ENCODE measurements around the gene DCTPP1. TPM values are rescaled to one million over a fixed set of nuclear protein-coding genes. Genes with fewer than 3 reads are reported as not detected.
"Not testable (repeated sequence)": the region's sequence is repeated elsewhere in the genome, so short reads cannot be mapped to it uniquely, and the experiment has no call there.

DCTPP1 gene
- 10 to 100 TPM; 15.2 to 20.1 TPM for total RNA-seq
- long read RNA-seq, donor 1, transcript DCTPP1-201 (3 exons, 1,222 nt): major isoform, 12 of 16 reads
- long read RNA-seq, donor 1, partial matches to known transcripts: 0 of 16 reads
- long read RNA-seq, donor 1, other reads (novel, unspliced or antisense): 3 of 16 reads
- long read RNA-seq, donor 2, transcript DCTPP1-201 (3 exons, 1,222 nt): major isoform, 71 of 74 reads
- long read RNA-seq, donor 2, partial matches to known transcripts: 0 of 74 reads
- long read RNA-seq, donor 2, other reads (novel, unspliced or antisense): 3 of 74 reads

- intact Hi-C loops (cut with DNase I): no loop called here
- DNase-seq (ENCODE audit: low spot score): peak; percentile 97
These were observed at the start of gene DCTPP1 for GRCh38 chr16:30429678-30430427. TSS of gene DCTPP1 (minus strand) at chr16:30430030. CDS start at chr16:30429980, 50 bp downstream.

GRCh38 chr16:30478766-30479478 lies 49.1 kb upstream of the DCTPP1 start:
- no peak for DNase-seq (ENCODE audit: low spot score)
- intact Hi-C loops (cut with DNase I): no loop called here

DNA sequence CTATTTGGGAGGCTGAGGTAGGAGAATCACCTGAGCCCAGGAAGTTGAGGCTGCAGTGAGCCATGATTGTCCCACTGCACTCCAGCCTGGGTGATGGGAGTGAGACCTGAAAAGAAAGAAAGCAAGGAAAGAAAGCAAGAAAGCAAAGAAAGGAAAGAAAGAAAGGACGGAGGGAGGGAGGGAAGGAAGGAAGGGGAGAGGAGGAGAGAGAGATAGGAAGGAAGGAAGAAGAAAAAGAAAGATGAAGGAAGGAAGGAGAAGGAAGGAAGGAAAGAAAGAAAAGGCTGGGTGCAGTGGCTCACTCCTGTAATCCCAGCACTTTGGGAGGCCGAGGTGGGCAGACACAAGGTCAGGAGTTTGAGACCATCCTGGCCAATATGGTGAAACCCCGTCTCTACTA lies 47.9 kb upstream of the DCTPP1 start:
- intact Hi-C loops (cut with DNase I); DNase-seq (ENCODE audit: low spot score): not testable (repeated sequence)

GRCh38 chr16:30476991-30477390 lies 47.2 kb upstream of the DCTPP1 start:
- intact Hi-C loops (cut with DNase I): no loop called here

DNA sequence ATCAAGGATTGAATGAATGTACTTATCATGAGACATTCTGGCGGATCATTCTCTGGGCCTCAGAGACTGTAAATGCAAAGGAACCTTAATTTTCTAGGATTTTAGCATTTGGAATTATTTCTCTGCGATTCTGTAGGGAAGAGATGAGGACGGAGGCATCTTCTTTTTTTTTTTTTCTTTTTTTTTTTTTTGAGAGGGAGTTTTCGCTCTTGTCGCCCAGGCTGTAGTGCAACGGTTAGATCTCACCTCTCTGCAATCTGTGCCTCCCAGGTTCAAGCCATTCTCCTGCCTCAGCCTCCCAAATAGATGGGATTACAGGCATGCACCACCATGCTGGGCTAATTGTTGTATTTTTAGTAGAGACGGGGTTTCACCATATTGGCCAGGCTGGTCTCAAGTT lies 44.9 kb upstream of the DCTPP1 start:
- intact Hi-C loops (cut with DNase I): no loop called here

More at GRCh38 chr16:30476991-30477390, 47.2 kb upstream of the DCTPP1 start:
- DNase-seq (ENCODE audit: low spot score): no peak

GRCh38 chr16:30474074-30474452 lies 44.2 kb upstream of the DCTPP1 start:
- no peak for DNase-seq (ENCODE audit: low spot score)
- intact Hi-C loops (cut with DNase I): no loop called here

More for the DNA sequence above, 44.9 kb upstream of the DCTPP1 start:
- DNase-seq (ENCODE audit: low spot score): no peak

DNA sequence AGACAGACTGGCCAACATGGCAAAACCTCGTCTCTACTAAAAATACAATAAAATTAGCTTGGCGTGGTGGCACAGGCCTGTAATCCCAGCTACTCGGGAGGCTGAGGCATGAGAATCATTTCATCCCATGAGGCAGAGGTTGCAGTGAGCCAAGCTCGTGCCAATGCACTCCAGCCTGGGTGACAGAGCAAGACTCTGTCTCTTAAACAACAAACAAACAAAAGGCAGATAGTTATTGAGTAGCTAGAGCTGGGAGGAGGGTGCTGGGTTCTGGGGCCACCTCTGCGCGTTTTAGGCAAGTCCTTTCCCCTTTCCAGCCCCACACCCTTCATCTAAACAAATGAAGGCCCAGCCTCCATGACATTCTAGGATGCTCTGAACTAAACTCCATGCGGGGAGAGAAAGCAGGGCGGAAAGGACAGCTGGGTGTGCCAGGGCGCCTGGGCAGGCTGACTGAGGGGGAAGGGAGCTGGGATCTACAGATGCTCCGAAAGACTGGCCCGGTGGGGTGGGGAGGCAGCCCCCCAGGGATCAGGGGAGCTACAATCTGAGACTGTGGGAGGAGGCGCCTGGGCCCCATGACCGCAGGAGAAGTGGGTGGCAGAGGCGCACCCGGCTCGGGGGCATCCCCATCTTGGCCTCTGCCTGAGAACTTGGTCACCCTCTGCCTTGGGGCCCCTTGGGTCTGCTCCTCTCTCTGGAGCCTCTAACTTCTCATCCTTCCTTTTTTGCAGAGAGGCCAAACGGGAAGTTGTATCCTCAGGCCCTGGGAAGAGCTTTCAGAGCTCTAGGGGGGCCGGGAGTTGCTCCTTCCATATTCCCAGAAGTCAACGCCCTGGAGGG lies 43.6 kb upstream of the DCTPP1 start:
- intact Hi-C loops (cut with DNase I): no loop called here
- DNase-seq (ENCODE audit: low spot score): no peak

DNA sequence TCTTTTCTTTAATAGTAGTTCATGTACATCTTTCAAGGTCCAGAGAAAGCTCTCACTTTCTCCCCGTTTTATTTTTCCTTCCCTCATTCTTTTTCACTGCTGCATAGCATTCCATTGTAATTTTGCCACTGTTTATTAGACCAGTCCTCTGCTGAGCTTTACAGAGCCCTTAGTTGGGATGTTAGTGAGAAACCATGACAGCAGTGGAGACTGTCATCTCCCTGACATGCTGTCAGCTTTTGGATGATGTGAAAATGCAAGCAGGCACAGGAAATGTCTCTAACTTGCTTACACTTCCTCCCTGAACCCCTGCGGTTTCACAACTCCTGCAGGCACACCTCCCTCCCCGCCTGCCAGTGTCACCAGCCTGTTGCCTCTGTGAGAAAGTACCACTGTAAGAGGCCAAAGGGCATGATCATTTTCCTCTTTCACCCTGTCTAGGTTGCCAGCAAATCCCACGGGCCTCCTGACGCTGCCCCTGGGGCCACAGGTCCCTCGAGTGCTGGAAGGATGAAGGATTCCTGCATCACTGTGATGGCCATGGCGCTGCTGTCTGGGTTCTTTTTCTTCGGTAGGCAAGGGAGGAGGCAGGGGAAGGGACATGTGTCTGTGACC lies 42.6 kb upstream of the DCTPP1 start, which contains the start of gene ITGAL:
Gene ITGAL, plus strand, starts transcription at position 415 of the 615 bp plus-strand sequence. Its CDS starts 96 bp downstream, at position 511.
- peak; percentile 88 for DNase-seq (ENCODE audit: low spot score)
- intact Hi-C loops (cut with DNase I): no loop called here

- intact Hi-C loops (cut with DNase I): no loop called here
These were observed 40.8 kb upstream of the DCTPP1 start for GRCh38 chr16:30470632-30470995.

GRCh38 chr16:30470170-30470512 lies 40.3 kb upstream of the DCTPP1 start:
- no peak for DNase-seq (ENCODE audit: low spot score)
- intact Hi-C loops (cut with DNase I): no loop called here

More at GRCh38 chr16:30470632-30470995, 40.8 kb upstream of the DCTPP1 start:
- DNase-seq (ENCODE audit: low spot score): no peak

- DNase-seq (ENCODE audit: low spot score): no peak
- intact Hi-C loops (cut with DNase I): no loop called here
These were observed 34.2 kb upstream of the DCTPP1 start for GRCh38 chr16:30464078-30464477.

- DNase-seq (ENCODE audit: low spot score); intact Hi-C loops (cut with DNase I): not testable (repeated sequence)
These were observed 31.6 kb upstream of the DCTPP1 start for GRCh38 chr16:30461426-30461825.

DNA sequence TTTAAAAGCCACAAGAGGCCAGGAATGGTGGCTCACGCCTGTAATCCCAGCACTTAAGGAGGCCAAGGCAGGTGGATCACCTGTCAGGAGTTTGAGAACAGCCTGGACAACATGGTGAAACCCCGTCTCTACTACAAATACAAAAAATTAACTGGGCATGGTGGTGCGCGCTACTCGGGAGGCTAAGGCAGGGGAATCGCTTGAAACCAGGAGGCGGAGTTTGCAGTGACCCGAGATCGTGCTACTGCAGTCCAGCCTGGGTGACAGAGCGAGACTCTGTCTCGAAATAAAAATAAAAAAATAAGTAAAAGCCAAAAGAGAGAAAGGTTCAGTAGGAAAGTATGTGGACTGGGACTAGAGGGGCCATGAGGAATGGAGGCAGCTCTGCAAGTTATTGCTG lies 29.6 kb upstream of the DCTPP1 start:
- intact Hi-C loops (cut with DNase I): loop anchor here in 1 of 2 donors (10.0 kb wide), 1 partner anchor 55 kb away; no protein-coding TSS in a partner anchor
- DNase-seq (ENCODE audit: low spot score): no peak

DNA sequence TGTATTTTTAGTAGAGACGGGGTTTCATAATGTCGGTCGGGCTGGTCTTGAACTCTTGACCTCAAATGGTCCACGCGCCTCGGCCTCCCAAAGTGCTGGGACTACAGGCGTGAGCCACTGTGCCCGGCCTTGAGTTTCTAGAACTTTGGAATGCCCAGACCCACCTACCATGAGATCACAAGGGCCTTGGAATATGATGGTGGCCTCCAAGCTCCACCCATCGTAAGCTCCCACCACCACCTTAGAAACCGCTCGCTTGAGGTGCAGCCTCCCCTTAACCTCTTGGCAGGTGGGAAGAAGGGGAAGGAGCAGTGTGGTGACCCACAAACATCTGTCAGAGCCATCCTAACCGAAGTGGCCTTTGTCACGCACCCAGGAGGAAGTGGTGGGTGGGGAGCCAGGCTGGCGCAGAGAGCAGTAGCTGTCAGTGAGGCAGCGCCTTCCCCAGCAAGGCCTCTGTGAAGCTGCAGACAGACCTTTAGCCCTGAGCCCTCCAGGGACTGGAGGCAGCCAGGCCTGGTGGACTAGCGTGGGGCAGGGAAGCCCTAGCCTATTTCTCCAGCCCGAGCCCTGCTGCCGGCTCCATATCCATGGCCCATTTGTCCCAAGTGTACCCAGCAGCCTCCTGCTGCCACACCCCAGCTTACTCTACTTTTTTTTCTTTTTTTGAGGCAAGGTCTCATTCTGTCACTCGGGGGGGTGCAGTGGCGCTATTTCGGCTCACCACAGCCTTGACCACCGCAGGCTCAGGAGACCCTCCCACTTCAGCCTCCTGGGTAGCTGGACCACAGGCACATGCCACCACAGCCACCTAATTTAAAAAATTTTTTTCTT lies 28.9 kb upstream of the DCTPP1 start:
- no peak for DNase-seq (ENCODE audit: low spot score)
- intact Hi-C loops (cut with DNase I): loop anchor here in 1 of 2 donors (10.0 kb wide), 1 partner anchor 56 kb away; no protein-coding TSS in a partner anchor

GRCh38 chr16:30457743-30458560 lies 28.1 kb upstream of the DCTPP1 start:
- intact Hi-C loops (cut with DNase I): loop anchor here in 1 of 2 donors (10.0 kb wide), 1 partner anchor 57 kb away; no protein-coding TSS in a partner anchor
- DNase-seq (ENCODE audit: low spot score): no peak

- intact Hi-C loops (cut with DNase I): loop anchor here in 1 of 2 donors (10.0 kb wide), 1 partner anchor 58 kb away; no protein-coding TSS in a partner anchor
- no peak for DNase-seq (ENCODE audit: low spot score)
These were observed 27.4 kb upstream of the DCTPP1 start for GRCh38 chr16:30457256-30457655.

DNA sequence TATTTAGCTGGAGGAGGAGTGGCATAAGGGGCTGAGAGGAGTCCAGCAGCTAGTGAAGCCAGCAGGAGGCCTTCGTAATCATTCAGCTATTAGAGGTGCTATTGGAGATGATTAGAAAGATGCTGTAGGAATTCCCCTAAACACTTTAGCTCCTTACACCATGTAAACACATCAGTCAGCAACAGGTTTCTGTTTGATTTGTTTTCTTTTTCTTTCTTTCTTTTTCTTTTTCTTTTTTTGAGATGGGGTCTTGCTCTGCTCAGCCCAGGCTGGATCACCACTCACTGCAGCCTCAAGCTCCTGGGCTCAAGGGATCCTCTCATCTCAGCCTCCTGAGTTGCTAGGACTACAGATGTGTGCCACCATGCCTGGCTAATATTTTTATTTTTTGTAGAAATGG lies 26.5 kb upstream of the DCTPP1 start:
- no peak for DNase-seq (ENCODE audit: low spot score)
- intact Hi-C loops (cut with DNase I): loop anchor here in 1 of 2 donors (10.0 kb wide), 1 partner anchor 58 kb away; no protein-coding TSS in a partner anchor
